CD4-positive, alpha-beta T cell (primary cell): ENCODE measurements around the gene KCNMA1. TPM values are rescaled to one million over a fixed set of nuclear protein-coding genes. Genes with fewer than 3 reads are reported as not detected.

Experiments used
- ATAC-seq: fragments of 200-7000 bp; cut with Tn5 transposase; one replicate; pipeline ENCODE4 v1.10.0; 2022; ENCODE audit warnings: mild to moderate bottlenecking; ENCODE audit not compliant: poor library complexity
- CTCF ChIA-PET: fragments of 350-600 bp; sonication (Branson Sonifier 250); formaldehyde crosslinking; loops from one replicate; lab custom pipeline; 2021; ENCODE audit warnings: antibody characterized with exemption, inconsistent platforms; lab: Charles Lee
- POLR2A ChIA-PET: fragments of 350-600 bp; sonication (Branson Sonifier 250); formaldehyde crosslinking; loops from one replicate; lab custom pipeline; 2021; ENCODE audit warnings: antibody characterized with exemption, inconsistent platforms; lab: Charles Lee
- DNase-seq, 14 experiments: peaks; one replicate each; pipeline ENCODE4 v3.0.0-alpha.2; 2013 to 2020; ENCODE audit warnings: mixed read lengths in 2 of 14
- H3K27ac ChIP-seq, 2 donors: one replicate each; pipeline versions ENCODE4 v1.5.1 to v1.7.0; 2013; ENCODE audit warnings: low read length in 2 of 2, low read depth in 1 of 2, mild to moderate bottlenecking in 1 of 2
- H3K27me3 ChIP-seq, 2 experiments: 1 replicate in 1 of 2; 2 replicates in 1 of 2; pipeline versions ENCODE4 v1.6.1 to v1.7.0; 2013; ENCODE audit warnings: low read length in 2 of 2, control low read depth in 1 of 2, mild to moderate bottlenecking in 1 of 2, moderate library complexity in 1 of 2; ENCODE audit not compliant: insufficient read depth in 2 of 2, control insufficient read depth in 1 of 2
- H3K36me3 ChIP-seq: one replicate; pipeline ENCODE4 v1.6.1; 2013; ENCODE audit warnings: low read length, control low read depth; ENCODE audit not compliant: insufficient read depth
- H3K4me1 ChIP-seq: one replicate; pipeline ENCODE4 v1.6.1; 2013; ENCODE audit warnings: low read length, control low read depth; ENCODE audit not compliant: insufficient read depth
- H3K4me3 ChIP-seq: one replicate; pipeline ENCODE4 v1.5.1; 2013; ENCODE audit warnings: mild to moderate bottlenecking, low read length, moderate library complexity
- H3K9me3 ChIP-seq, 2 experiments: 1 replicate in 1 of 2; 2 replicates in 1 of 2; pipeline versions ENCODE4 v1.6.1 to v1.7.0; 2013; ENCODE audit warnings: low read length in 2 of 2, mild to moderate bottlenecking in 2 of 2, control low read depth in 1 of 2, moderate library complexity in 1 of 2; ENCODE audit not compliant: control insufficient read depth in 1 of 2, insufficient read depth in 1 of 2
- H3K27ac Mint-ChIP-seq: one replicate; pipeline ENCODE4 v1.8.0; 2020; ENCODE audit warnings: mixed read lengths
- H3K27me3 Mint-ChIP-seq: one replicate; pipeline ENCODE4 v1.8.0; 2021; ENCODE audit warnings: mixed read lengths
- H3K36me3 Mint-ChIP-seq: one replicate; pipeline ENCODE4 v1.8.0; 2021; ENCODE audit warnings: low read depth, mixed read lengths
- H3K4me1 Mint-ChIP-seq: one replicate; pipeline ENCODE4 v1.8.0; 2021; ENCODE audit warnings: low read depth, mixed read lengths
- H3K4me3 Mint-ChIP-seq: one replicate; pipeline ENCODE4 v1.8.0; 2020; ENCODE audit warnings: mild to moderate bottlenecking, mixed read lengths
- H3K9me3 Mint-ChIP-seq: one replicate; pipeline ENCODE4 v1.8.0; 2020; ENCODE audit warnings: mixed read lengths
- CTCF ChIP-seq: fragments of 200-600 bp; IDR thresholded peaks from one replicate; pipeline ENCODE4 v1.8.0; 2022; ENCODE audit warnings: antibody characterized with exemption, mild to moderate bottlenecking
- intact Hi-C, 2 experiments: fragments of 100-400 bp; cut with DNase I in 1 of 2; cut with micrococcal nuclease in 1 of 2; formaldehyde crosslinking; loops; one replicate each; pipeline versions ENCODE4 v1.15.1 to v1.9.0; 2023 to 2025; cut with DNase I, micrococcal nuclease
- total RNA-seq, 174 experiments: library from RNA in 2 of 174; stranded (reverse) in 2 of 174; gene quantifications; one replicate each; pipeline ENCODE4 v1.2.3 and lab custom pipeline; 2021 to 2026

The KCNMA1 gene
- total RNA-seq, 2 experiments from 2014 or later: not detected

- Mint-ChIP-seq H3K36me3 (no peaks in the 10 kb centered on the region), H3K27ac (no peak overlapping the region), H3K4me3 (no peak overlapping the region), H3K4me1 (no peaks in the 10 kb centered on the region), H3K9me3 (no peaks in the 10 kb centered on the region), H3K27me3 (peaks cover 23% of the 10 kb centered on the region)
- POLR2A ChIA-PET: no interaction called here
- no peak for TF ChIP-seq CTCF
- Histone ChIP-seq H3K27me3 (peaks cover 0 to 3% of the 10 kb centered on the region in 2 experiments), H3K36me3 (no peaks in the 10 kb centered on the region), H3K27ac (no peak overlapping the region), H3K4me1 (no peaks in the 10 kb centered on the region), H3K9me3 (peaks cover 0 to 4% of the 10 kb centered on the region in 2 experiments), H3K4me3 (no peak overlapping the region)
- CTCF ChIA-PET: no interaction called here
- no peak for DNase-seq
- no peak for ATAC-seq
- intact Hi-C loops: no loop called here
Observed at GRCh38 chr10:77513220-77513619, 124.4 kb downstream of the KCNMA1 start.

GRCh38 chr10:77512219-77512578 lies 125.4 kb downstream of the KCNMA1 start:
- peaks cover 0 to 3% of the 10 kb centered on the region in 2 experiments for H3K27me3 ChIP-seq
- ChIA-PET POLR2A (no interaction called here), CTCF (no interaction called here)
- ATAC-seq (no peak), DNase-seq (no peak)
- peaks cover 0 to under 1% of the 10 kb centered on the region in 2 experiments for H3K9me3 ChIP-seq
- no peaks in the 10 kb centered on the region for H3K4me1 ChIP-seq
- H3K4me3 Mint-ChIP-seq: no peak overlapping the region
- no peaks in the 10 kb centered on the region for H3K36me3 Mint-ChIP-seq
- H3K36me3 ChIP-seq: no peaks in the 10 kb centered on the region
- H3K4me1 Mint-ChIP-seq: no peaks in the 10 kb centered on the region
- TF ChIP-seq CTCF: no peak
- no peak overlapping the region for H3K4me3 ChIP-seq
- H3K27me3 Mint-ChIP-seq: peaks cover 19% of the 10 kb centered on the region
- no peak overlapping the region for H3K27ac ChIP-seq
- intact Hi-C loops: no loop called here
- H3K9me3 Mint-ChIP-seq: no peaks in the 10 kb centered on the region
- no peak overlapping the region for H3K27ac Mint-ChIP-seq

GRCh38 chr10:77511498-77512218 lies 126.0 kb downstream of the KCNMA1 start:
- Mint-ChIP-seq H3K27ac (no peak overlapping the region), H3K27me3 (peaks cover 19% of the 10 kb centered on the region), H3K4me3 (no peak overlapping the region), H3K9me3 (no peaks in the 10 kb centered on the region), H3K36me3 (no peaks in the 10 kb centered on the region), H3K4me1 (no peaks in the 10 kb centered on the region)
- no peak for DNase-seq
- Histone ChIP-seq H3K9me3 (no peaks in the 10 kb centered on the region), H3K36me3 (no peaks in the 10 kb centered on the region), H3K4me1 (no peaks in the 10 kb centered on the region), H3K27ac (no peak overlapping the region), H3K4me3 (no peak overlapping the region), H3K27me3 (peaks cover 0 to 3% of the 10 kb centered on the region in 2 experiments)
- ChIA-PET CTCF (no interaction called here), POLR2A (no interaction called here)
- no peak for TF ChIP-seq CTCF
- intact Hi-C loops: no loop called here
- no peak for ATAC-seq
